Epithelial cell of proximal tubule (primary cell): ENCODE results near the gene SYCE1L. TPM values are rescaled to one million over a fixed set of nuclear protein-coding genes. Genes with fewer than 3 reads are reported as not detected.
A peak's percentile ranks its signal among the peaks of the same experiment; 100 is the strongest.

Experiments
- DNase-seq: peaks from one replicate; pipeline ENCODE4 v3.0.0-alpha.2; 2011; ENCODE audit warnings: low read depth
- H3K4me3 ChIP-seq: 2 replicates; pipeline ENCODE4 v1.5.1; 2011; ENCODE audit warnings: low read depth, mild to moderate bottlenecking, low read length
- CTCF ChIP-seq: conservative IDR thresholded peaks from 2 replicates; pipeline ENCODE4 v1.5.1; 2012; ENCODE audit warnings: low read depth, mild to moderate bottlenecking, low read length
- total RNA-seq: library from RNA; depleted of rRNA; stranded (reverse); fragments of >200 nt; gene quantifications from 2 replicates; pipeline ENCODE4 v1.2.3, GENCODE V29; 2015

The SYCE1L gene
- total RNA-seq, 1 donor from 2014 or later, result 10.7 TPM

GRCh38 chr16:77214411-77215138, 15.4 kb downstream of the SYCE1L start:
- TF ChIP-seq CTCF, result no peak
- no peak for DNase-seq
- no peak overlapping the region for H3K4me3 ChIP-seq

GRCh38 chr16:77219437-77219836, 20.2 kb downstream of the SYCE1L start:
- no peak overlapping the region for H3K4me3 ChIP-seq
- DNase-seq, result no peak
- no peak for TF ChIP-seq CTCF

GRCh38 chr16:77220427-77220826, 21.2 kb downstream of the SYCE1L start:
- no peak for TF ChIP-seq CTCF
- DNase-seq, result no peak
- no peak overlapping the region for H3K4me3 ChIP-seq

- DNase-seq, result no peak
- H3K4me3 ChIP-seq, result no peak overlapping the region
- no peak for TF ChIP-seq CTCF
These were observed 22.3 kb downstream of the SYCE1L start for GRCh38 chr16:77221482-77221881.

GRCh38 chr16:77223184-77223583, 24.0 kb downstream of the SYCE1L start:
- no peak for DNase-seq
- TF ChIP-seq CTCF, result peak; percentile 43
- H3K4me3 ChIP-seq, result no peak overlapping the region

GRCh38 chr16:77225182-77225581, 26.0 kb downstream of the SYCE1L start:
- TF ChIP-seq CTCF, result no peak
- DNase-seq, result no peak
- no peak overlapping the region for H3K4me3 ChIP-seq

GRCh38 chr16:77227745-77228144, 28.5 kb downstream of the SYCE1L start:
- no peak for TF ChIP-seq CTCF
- no peak for DNase-seq
- no peak overlapping the region for H3K4me3 ChIP-seq
